Left ventricle myocardium superior (tissue), 1 donor: ENCODE data around the gene IFTAP. TPM values are rescaled to one million over a fixed set of nuclear protein-coding genes. Genes with fewer than 3 reads are reported as not detected.
"Not testable (repeated sequence)": the region's sequence is repeated elsewhere in the genome, so short reads cannot be mapped to it uniquely, and the experiment has no call there.

ENCODE experiments used
- ATAC-seq: fragments of 200-7000 bp; cut with Tn5 transposase; one replicate; pipeline ENCODE4 v1.9.1; 2020; ENCODE audit warnings: mild to moderate bottlenecking, moderate library complexity
- DNase-seq: peaks from one replicate; pipeline ENCODE4 v3.0.0-alpha.2; 2020
- intact Hi-C: fragments of 100-400 bp; cut with micrococcal nuclease; formaldehyde crosslinking; loops from one replicate; pipeline ENCODE4 v1.11.0; 2022
- long read RNA-seq: library from polyadenylated mRNA; unstranded; transcript quantifications from one replicate; pipeline ENCODE4 v2.0.0, GENCODE V29; 2021
- total RNA-seq: library from RNA; stranded (reverse); fragmentation: NEBNext Ultra II Directional; extraction: Animal tissue kit (Norgen Biotek cat#: 25700); gene quantifications from one replicate; pipeline ENCODE4 v1.2.1, GENCODE V29; 2021
- donor health status: DM: no; HTN: yes; CAD: no; lungs with severe emphysema.

IFTAP gene
- 44.6 TPM for total RNA-seq
- long read RNA-seq, transcript C11orf74-201 (6 exons, 863 nt) = major isoform, 12 of 34 reads
- long read RNA-seq, transcript C11orf74-208 (6 exons, 694 nt) = major isoform, 12 of 34 reads
- long read RNA-seq, partial matches to known transcripts = 1 of 34 reads
- long read RNA-seq, other reads (novel, unspliced or antisense) = 7 of 34 reads

- peak; percentile 41 for DNase-seq
- ATAC-seq = peak; percentile 100
- intact Hi-C loops = no loop called here
Observed at GRCh38 chr11:36594316-36594989, at the start of gene IFTAP. Gene IFTAP (plus strand): TSS chr11:36594502. CDS start chr11:36610104, 15,602 bp downstream.

GRCh38 chr11:36550385-36551115, 43.8 kb upstream of the IFTAP start:
- no peak for DNase-seq
- intact Hi-C loops = no loop called here
- ATAC-seq = no peak

- ATAC-seq, DNase-seq, intact Hi-C loops: not testable (repeated sequence)
Observed at GRCh38 chr11:36557390-36557789, 36.9 kb upstream of the IFTAP start.

GRCh38 chr11:36557991-36558390, 36.3 kb upstream of the IFTAP start:
- intact Hi-C loops = no loop called here
- DNase-seq = no peak
- ATAC-seq = no peak

- ATAC-seq (no peak), DNase-seq (no peak)
- intact Hi-C loops = no loop called here
Observed at GRCh38 chr11:36558571-36559413, 35.5 kb upstream of the IFTAP start.

GRCh38 chr11:36564376-36565030, 29.8 kb upstream of the IFTAP start:
- peak; percentile 83 for ATAC-seq
- DNase-seq = peak; percentile 35
- intact Hi-C loops = loop anchor here (1.0 to 10.0 kb wide), 3 partner anchors 60 to 180 kb away; no protein-coding TSS in a partner anchor

- DNase-seq (no peak), ATAC-seq (no peak)
- intact Hi-C loops = loop anchor here (10.0 kb wide), 2 partner anchors 60 to 180 kb away; no protein-coding TSS in a partner anchor
Observed at GRCh38 chr11:36565031-36565610, 29.2 kb upstream of the IFTAP start.

- ATAC-seq = no peak
- no peak for DNase-seq
- intact Hi-C loops = loop anchor here (10.0 kb wide), 2 partner anchors 58 to 178 kb away; no protein-coding TSS in a partner anchor
Observed at GRCh38 chr11:36566407-36567053, 27.8 kb upstream of the IFTAP start.

- intact Hi-C loops = loop anchor here (10.0 kb wide), 2 partner anchors 57 to 177 kb away; no protein-coding TSS in a partner anchor
- ATAC-seq (no peak), DNase-seq (no peak)
Observed at GRCh38 chr11:36567694-36568093, 26.6 kb upstream of the IFTAP start, which contains the start of gene RAG1. Gene RAG1 (plus strand): TSS chr11:36568007. CDS start chr11:36573305, 5,298 bp downstream.

GRCh38 chr11:36569095-36569494, 25.2 kb upstream of the IFTAP start:
- DNase-seq (no peak), ATAC-seq (no peak)
- intact Hi-C loops = loop anchor here (10.0 kb wide), 2 partner anchors 56 to 176 kb away; no protein-coding TSS in a partner anchor

- intact Hi-C loops = no loop called here
- no peak for ATAC-seq
- no peak for DNase-seq
Observed at GRCh38 chr11:36574486-36574885, 19.8 kb upstream of the IFTAP start.

- DNase-seq (no peak), ATAC-seq (no peak)
- intact Hi-C loops = no loop called here
Observed at GRCh38 chr11:36577373-36577772, 16.9 kb upstream of the IFTAP start.

- ATAC-seq (no peak), DNase-seq (no peak)
- intact Hi-C loops = no loop called here
Observed at GRCh38 chr11:36577859-36578258, 16.4 kb upstream of the IFTAP start.

GRCh38 chr11:36578458-36578857, 15.8 kb upstream of the IFTAP start:
- ATAC-seq (no peak), DNase-seq (no peak)
- intact Hi-C loops = no loop called here

- intact Hi-C loops = no loop called here
- DNase-seq = no peak
- ATAC-seq = no peak
Observed at GRCh38 chr11:36581536-36581935, 12.8 kb upstream of the IFTAP start.

GRCh38 chr11:36583667-36584066, 10.6 kb upstream of the IFTAP start:
- intact Hi-C loops = no loop called here
- ATAC-seq (no peak), DNase-seq (no peak)

- DNase-seq (no peak), ATAC-seq (no peak)
- intact Hi-C loops = no loop called here
Observed at GRCh38 chr11:36586543-36586942, 7.8 kb upstream of the IFTAP start.

GRCh38 chr11:36588099-36588498, 6.2 kb upstream of the IFTAP start:
- no peak for DNase-seq
- intact Hi-C loops = no loop called here
- ATAC-seq = no peak
